Glomerular visceral epithelial cell (primary cell): ENCODE data around the gene RAB8B.

Source experiments
- DNase-seq: peaks from one replicate; pipeline ENCODE4 v3.0.0-alpha.2; 2016; ENCODE audit errors: extremely low spot score

RAB8B gene

DNA sequence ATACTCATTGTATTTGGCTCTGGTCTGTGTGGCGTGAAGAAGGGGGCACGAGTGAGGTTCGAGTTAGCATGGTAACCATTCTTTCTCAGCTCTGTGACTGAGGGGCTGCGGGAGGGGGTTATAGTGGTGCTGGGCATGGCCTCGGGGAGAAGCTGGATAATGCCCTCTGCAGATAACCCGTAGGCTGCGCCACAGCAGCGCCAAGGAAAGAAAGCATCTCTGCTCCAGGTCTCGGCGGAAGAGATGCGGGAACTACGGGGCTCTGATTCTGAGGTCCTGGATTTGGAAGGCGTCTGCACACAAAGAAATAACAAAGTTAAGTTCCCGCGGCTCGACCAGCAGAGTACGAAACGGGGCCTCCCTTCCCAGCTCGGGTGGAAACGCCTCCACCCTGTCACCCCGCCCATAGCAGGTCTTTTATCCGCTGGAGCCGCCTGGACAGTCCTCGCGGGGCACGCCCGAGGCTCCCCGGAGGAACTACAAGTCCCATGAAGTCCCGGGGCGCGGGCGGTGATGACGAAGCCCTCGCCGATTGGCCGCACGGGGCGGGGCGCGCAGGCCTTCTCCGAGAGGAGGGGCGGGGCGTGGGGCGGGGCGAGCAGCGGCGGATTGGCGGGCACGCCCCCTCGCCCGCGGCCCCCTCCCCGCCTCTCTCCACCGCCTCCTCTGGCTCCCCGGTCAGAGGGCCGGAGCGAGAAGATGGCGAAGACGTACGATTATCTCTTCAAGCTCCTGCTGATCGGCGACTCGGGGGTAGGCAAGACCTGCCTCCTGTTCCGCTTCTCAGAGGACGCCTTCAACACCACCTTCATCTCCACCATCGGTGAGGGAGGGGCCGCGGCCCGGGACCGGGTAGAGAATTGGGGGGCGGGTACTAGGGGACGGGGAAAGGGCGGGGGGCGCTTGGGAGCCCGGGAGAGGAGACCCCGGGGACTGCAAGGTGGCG is at the start of gene RAB8B:
RAB8B (plus strand) TSS at position 681 of the 946 bp plus-strand sequence; CDS start at position 700, 19 bp downstream.
- DNase-seq, result peak; percentile 98

DNA sequence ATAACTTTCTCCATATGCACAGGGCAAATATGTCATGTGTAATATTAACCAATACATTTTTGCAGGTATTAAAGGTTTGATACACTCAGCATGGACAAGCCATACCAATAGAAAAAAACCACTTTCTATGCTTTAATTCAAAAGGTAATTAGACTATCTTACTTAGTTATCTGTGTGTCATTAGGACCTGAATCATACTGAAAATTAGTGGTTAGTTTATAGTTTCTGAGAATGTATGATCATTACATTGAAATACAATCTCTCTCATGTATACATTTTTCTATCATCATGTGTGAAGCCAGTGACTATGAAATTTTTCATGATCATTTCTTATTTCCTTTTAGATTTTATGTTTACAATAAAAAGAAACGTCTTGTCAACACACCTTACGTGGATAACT is 48.5 kb upstream of the RAB8B start:
- DNase-seq, result no peak

DNA sequence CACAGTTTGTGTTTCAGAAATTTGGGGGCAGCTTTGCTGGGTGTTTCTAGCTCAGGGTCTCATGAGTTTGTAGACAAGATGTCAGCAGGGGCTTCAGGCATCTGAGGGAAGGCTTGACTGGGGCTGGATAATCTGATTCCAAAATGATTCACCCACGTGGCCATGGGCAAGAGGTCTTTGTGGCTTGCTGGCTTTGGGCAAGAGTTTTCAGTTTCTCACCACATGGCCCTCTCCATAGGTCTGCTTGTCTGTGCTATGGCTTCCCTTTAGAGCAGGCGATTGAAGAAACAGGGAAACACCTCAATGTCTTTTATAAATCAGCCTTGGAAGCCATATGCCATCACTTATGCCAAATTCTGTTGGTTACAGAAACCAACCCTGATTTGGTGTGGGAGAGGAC is 44.0 kb upstream of the RAB8B start:
- DNase-seq, result no peak

DNA sequence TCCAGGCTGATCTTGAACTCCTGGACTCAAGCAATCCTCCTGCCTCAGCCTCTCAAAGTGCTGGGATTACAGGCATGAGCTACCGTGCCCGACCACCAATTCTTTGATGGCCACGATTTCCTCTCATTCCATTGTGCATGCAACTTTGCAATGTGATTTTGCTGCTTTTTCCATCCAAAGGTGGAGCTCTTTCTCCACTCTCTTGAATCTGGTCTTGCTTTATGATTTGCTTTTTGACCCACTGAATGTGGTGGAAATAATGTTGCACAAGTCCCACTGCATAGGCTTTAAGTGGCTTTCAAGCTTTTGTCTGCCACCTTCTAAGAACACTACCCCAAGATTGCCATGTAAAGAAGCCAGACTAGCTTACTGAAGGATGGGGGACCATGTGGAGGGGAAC is 42.7 kb upstream of the RAB8B start:
- no peak for DNase-seq

DNA sequence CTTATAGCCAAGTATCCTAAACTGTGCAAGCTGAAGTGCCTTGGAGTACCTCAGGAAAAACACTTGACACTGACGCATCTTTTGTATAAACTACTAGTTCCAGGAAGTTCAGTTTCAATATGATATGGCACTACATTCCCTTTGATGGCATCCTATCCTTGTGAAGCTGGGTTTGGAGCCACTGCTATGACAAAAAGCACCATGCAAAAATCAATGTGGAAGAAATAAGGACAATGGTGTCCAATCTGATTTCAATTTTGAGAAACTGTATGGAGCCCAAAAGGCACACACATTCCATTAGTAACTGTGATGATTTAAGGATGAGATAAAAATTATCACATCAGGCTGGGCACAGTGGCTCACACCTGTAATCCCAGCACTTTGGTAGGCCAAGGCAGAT is 37.7 kb upstream of the RAB8B start:
- no peak for DNase-seq

DNA sequence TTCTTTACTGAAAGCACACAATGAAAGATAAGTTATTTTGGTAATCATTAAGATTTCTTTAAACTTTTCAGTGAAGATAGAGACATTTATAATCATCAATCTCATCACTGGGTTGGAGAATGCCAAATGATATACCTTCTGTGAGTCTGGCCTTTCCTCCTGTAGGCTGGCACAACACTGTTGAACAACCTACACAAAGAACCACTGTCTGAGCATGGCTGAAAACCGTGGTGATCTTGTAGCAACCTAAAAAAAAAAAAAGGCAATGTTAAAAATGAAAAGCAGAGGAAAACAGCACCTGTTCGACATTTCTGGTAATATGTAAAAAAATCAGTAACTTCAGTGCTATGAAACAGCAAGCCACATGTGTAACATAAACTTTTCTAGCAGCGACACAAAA is 33.9 kb upstream of the RAB8B start:
- no peak for DNase-seq

DNA sequence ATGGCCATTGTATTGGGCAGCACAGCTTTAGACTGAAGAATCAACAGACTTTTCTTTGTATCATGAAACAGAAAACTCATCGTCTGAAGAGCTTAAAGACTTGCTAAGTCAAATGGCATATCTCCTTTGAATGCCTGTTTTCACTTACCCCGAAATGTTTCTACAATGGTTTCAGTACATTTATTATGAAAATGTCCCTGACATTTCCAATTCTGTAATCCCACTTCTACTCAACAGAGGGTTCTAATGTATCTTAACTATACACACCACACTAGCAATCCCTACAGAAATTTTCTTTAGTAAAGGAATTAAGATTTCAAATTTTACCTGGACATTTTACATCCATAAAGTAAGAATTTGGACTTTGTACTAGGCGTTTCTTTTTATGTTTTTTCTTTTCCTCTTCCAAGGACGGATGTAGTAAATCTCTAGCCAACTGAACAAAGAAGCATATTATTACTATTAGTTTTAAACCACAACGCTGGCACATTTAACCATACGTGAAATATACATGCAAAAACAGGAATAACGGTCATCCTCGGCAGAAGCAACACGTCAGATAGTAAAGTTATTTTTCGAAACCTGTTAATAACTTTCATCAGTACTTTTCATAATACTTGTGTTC is 33.2 kb upstream of the RAB8B start:
- DNase-seq, result peak; percentile 15

DNA sequence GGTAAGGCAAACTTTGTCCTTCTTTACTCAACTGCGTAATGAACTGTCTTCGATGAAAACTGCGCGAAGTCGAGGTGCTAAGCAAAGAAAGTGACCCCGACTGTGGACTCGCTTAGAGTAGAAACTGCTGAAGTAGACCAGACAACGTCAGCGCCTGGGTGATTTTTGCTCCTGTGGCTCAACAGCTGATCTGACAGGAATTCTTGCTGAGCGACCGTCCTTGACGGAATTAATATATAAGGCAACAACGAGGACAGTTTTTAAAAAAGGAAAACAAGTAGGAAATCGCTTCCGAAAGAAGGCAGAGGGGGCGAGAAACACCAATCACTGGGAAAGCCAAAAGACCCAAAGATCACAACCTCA is 32.7 kb upstream of the RAB8B start:
- DNase-seq, result peak; percentile 81

DNA sequence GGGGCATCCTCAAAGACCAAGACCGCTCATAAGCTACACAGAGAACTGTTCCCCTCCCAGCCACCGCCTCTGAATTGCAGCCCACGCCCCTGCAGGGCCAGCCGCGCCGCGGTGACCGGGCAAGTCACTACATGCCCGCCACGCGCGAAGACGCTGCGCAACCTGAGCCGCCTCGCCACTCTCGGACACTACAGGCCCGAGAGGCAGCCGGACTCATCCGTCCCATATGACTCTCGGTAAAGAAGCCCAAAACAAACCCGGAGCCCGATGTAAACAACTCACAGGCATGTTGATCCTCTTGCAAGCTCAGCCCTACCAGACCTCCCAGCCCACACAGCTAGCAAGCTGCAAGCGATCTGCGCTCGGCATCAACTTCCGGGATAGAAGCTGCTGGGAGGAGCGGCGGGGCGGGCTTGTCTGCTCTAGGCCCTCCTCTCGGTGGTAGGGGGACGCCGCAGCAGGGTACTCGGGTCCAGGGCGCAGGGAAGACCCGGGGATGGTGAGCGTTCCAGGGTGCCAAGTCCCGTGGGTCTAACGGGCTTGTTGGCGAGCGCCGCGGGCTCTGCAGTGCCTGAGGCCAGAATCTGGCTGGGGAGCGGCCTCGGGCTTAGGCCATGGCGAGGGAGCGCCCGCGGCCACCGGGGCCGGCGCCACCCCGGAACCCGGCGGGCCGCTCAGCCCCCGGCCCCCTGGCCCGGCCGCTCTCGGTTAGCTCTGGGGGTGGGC is 32.1 kb upstream of the RAB8B start, which contains the start of gene RPS27L:
RPS27L (minus strand) TSS at position 360 of the 726 bp plus-strand sequence; CDS start at position 288, 72 bp downstream.
- DNase-seq, result peak; percentile 92

DNA sequence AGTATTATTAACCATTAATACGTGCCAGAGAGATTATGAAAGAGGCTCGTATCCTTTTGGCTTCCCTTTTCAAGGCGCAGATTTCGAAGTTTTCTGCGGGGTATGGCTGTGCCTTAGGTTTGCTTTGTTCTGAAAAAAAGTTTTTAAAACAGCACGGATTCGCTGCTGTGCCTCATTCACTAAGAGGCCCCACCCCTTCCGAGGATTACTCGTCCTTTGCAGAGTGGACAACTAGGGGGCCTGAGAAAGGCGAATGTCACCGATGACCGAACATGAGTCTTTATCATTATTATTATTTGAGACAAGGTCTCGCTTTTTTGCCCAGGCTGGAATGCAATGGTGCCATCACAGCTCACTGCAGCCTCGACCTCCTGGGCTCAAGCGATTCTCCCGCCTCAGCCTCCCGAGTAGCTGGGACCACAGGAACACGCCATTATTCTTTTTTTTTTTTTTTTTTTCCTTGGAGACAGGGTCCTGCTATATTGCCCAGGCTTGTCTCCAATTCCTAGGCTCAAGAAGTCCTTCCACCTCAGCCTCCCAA is 31.4 kb upstream of the RAB8B start:
- peak; percentile 77 for DNase-seq

DNA sequence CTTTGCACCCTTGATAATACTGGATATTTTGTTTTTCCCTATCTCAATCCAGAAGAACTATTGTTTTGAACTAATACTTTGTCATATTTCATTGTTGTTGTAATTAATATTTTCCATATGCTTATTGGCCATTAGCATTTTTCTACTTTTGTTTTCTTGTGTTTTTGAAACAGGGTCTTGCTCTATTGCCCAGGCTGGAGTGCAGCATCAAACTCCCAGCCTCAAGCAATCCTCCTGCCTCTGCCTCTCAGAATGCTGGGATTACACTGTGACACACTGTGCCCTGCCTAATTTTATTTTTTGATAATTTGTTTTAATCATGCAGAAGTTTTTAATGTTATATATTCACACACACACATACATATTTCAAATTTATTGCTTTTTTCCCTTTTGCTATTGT is 28.8 kb upstream of the RAB8B start:
- DNase-seq, result no peak

DNA sequence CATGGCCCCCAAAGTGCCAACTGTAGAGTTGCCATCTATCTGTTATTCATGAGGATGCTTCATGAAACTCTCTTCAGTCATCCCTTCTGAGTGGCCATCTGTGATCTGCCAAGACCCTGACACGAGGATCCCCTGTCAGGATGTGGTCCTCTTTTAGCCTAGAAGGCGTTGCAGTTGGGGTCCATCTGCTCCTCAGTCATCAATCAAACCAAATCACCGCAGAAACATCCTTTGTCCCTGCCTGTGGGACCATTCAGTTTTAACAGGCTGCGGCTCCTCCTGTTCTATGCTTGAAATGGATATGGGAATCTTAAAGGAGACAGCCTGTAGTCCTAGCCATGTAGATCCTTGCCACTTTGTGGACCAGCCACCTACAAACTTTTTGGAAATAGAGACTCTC is 26.2 kb upstream of the RAB8B start:
- DNase-seq, result no peak

DNA sequence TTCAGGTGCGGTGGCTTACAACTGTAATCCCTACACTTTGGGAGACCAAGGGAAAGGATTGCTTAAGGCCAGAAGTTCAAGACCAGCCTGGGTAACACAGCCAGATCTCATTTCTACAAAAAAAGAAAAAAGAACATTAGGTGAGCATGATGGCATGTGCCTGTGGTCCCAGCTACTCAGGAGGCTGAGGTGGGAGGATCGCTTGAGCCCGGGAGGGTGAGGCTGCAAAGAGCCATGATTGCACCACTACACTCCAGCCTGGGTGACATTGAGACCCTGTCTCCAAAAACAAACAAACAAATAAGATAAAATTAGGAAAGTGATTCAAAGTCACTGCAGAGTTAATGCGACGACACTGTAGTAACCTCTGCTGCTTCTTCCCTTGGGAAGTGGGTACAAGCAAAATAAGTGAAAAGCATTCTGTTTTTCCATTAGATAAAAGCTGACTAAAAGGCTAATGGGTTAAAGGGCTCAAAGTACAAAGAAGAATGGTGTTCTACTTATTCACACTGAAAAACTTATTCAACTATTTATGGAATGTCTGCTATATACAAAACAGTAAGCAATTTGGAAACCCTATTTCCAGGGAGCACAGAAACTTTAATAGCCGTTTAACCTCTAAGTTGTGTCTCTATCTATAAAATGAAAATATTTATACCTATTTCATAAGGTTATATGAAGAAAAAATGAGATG is 24.1 kb upstream of the RAB8B start:
- no peak for DNase-seq

DNA sequence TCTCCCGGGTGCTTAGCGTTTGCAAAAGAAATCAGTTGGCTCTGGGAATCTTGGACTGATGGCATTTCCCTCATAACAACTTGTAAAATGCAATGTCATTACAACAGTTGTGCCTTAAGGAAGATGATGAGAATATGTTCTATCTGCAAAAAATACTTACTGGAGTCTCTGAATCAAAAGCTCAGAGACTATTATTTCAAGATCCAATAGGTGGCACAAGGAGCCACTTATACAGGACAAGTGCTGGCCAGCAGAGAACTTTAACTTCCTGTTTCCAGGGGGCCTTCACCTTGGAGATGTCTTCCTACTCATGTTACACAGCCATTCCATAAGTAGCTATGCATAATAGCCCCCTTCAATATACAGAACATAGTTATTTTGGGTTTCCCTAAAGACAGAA is 23.2 kb upstream of the RAB8B start:
- no peak for DNase-seq

DNA sequence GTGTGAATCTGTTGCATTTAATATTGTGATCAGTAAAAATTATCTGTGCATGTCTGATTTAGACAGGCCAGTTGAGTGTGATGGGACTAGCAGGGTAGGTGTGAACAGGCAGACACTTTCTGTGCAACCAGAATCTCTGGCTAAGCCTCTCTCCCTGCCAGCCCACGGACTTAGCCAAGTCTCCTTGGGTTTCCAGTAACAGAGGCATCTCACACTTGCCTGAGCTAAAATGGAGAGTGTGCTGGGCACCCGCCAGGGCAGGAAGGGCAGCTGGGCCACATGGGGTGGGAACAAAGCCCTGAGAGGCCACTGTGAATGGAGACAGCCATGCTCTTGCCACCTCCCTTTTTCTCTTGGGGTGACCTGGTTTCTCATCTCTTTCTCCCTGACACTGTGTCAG is 19.6 kb upstream of the RAB8B start:
- DNase-seq, result no peak

DNA sequence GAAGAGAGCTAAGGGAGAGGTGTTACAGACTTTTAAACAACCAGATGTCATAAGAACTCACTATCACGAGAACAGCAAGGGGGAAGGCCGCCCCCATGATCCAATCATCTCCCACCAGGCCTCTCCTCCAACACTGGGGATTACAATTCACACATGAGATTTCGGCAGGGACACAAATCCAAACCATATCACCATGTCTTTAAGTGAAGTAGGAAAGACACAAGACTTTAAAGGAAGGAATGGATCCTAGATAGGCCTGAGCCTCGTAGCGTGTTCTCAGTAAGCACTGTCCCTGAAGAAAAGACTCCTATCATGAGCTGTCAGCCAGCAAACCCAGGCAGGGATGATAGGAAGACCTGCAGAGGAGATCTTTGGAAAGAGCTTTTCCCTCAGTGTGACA is 17.0 kb upstream of the RAB8B start:
- DNase-seq, result no peak

DNA sequence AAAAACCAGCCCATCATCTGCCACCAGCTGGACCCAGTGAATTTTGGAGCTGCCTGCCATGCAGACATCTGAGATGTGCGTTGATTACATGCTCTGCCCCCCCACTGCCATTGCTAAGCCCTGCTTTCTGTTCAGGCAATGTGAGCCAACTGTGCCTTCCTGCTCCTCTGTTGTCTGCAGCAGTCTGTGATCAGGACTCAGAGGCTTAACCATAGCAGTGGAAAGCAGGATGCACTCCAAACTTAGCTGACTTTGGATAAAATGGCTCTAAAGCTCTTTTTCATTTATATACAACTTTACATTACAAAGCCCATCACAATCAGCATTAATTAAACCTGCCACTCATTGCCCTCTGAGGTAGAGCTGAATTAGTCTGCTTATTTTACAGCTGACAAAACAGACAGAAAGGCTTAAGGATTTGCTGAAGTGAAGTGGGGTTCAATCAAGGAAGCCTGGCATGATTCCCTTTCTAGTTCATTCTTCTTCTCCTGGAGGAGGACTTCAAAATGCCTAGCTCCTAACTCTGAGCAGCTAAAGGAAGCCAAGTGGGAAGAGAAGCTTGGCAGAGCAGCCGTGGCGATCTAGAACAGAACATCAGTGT is 16.5 kb upstream of the RAB8B start:
- no peak for DNase-seq

DNA sequence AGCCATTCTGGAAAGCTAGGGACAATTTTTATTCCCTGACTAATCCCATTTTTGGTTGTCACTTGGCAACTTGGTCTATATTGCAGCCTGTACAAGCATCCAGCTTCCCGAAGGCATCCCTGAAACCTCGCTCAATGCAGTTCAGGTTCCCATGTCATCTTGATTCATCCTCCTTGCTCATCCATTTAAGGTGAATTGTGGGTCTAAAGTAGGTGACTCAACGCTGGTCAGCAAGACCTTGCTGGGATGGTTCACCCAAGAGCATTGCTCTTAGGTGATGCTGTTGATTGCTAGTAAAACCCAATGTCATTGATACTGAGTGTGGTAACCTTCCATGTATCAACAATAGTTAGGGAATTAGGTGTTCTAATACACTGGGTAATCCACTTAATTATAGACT is 13.1 kb upstream of the RAB8B start:
- DNase-seq, result peak; percentile 23

DNA sequence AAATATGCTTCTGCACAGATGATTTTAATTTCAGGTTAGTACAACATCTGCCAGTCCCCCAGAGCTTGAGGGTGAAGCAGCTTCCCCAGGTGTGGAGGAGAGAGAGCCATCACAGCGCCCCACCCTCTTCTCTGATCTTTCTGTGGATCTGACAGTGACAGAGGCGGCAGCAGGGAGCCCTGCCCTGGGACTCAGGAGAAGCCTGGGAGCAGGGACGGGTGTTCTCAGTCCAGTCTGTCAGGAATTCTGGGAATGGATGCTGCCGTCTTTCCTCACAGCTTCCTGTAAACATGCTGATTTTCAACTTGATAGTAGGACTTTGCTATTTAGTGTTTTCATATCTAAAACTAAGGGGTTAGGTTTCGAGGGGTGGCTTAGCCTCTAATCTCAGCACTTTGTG is 11.4 kb upstream of the RAB8B start:
- no peak for DNase-seq

DNA sequence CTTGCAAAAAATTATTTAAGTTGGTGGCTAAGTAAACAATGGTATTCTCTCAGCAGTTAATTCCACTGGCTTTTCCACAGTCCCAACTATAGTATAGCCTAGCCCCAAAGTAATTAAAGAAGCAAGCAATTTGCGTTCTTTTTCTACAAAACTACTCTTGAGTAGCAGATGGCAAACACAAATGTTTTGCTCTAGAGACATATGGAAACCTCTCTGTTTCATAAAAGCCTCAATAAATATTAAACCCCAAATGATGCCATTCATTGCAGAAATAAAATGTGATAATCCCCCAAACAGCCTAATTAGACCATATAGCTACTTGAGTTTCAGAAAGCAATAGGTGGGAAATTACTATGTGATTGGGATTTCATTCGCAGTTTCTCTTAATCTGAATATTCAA is 8.7 kb upstream of the RAB8B start:
- DNase-seq, result no peak

DNA sequence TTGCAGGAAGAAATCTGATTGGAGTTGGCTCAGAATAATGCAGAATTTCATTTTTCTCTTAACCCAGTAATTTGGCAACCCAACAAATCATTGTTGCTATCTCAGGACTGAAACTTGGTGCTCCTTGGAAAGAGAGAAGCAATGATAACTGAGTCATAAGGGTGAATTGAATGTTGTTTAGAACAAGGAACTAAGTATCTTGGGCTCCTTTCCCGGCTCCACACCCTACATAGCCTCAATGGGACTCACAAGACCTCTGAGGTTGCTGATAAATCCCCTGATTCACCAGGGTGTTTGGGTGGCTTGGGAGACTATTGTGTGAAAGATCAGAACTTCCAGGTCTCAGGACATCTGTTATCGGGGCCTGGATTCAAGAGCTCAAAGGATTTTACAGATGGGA is 7.8 kb upstream of the RAB8B start:
- no peak for DNase-seq
